Measurements from ENCODE around the gene PPP1R9A.

PPP1R9A gene

DNA sequence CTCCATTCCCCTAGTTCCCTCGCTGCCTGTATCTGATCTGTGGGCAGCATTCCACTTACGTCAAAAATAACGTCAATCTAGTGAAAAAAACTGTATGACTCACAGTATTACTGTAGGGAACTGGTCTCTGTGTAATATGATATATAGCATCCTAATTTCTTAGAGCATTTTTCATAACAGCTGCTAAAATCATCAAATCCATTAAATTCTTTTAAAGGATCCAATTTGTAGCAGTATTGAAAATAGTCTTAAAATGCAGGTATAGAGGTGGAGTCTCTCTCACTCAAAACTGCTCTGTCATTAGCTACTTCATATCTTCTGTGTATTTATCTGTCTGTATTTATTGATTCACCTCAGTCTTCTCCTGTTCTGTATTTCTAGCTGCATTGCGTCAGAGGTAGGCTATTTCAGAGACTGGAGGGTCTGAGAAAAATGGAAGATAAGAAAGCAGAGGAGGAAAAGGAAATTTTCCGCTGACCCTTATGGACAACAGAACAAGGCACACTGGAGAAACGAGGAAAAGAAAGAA lies 357.0 kb downstream of the PPP1R9A start:
- H3K4me2 ChIP-seq (ENCODE audit: low read length), result no peak overlapping the region

DNA sequence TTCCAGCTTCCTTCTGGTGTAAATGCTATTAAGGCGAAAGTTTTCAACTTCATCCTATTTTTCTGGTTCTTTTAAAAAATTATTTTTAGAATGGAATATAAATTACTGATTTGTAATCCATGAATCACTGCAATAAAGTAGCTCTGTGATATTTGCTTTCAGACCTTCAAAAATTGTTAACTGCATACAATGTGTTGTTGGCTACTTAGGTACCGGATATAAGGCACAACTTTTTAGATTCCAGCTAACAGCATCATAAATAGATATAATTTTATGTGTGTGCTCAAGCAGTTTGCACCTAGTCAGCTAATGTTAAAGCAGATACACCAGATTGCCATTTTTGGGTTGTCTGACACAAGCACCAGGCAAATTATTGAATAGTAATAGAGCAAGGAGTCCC lies 358.2 kb downstream of the PPP1R9A start:
- H3K4me3 ChIP-seq (ENCODE audit: low read length), result no peak overlapping the region
- H3K27ac ChIP-seq (ENCODE audit: low read depth, low read length), result no peak overlapping the region
- H3F3A ChIP-seq (ENCODE audit: control insufficient read depth, insufficient read depth), result no peaks in the 10 kb centered on the region
- H3K9me3 ChIP-seq (ENCODE audit: control insufficient read depth, insufficient read depth, low read length), result no peaks in the 10 kb centered on the region
- H3K4me2 ChIP-seq (ENCODE audit: low read length), result no peak overlapping the region
- no peaks in the 10 kb centered on the region for H3K36me3 ChIP-seq (ENCODE audit: control insufficient read depth, low read length)
- H3K27me3 ChIP-seq (ENCODE audit: control insufficient read depth, low read length), result no peaks in the 10 kb centered on the region
- no peaks in the 10 kb centered on the region for H3K79me2 ChIP-seq (ENCODE audit: control insufficient read depth, low read length)
- H4K20me1 ChIP-seq (ENCODE audit: control insufficient read depth, insufficient read depth, low read depth, low read length), result no peaks in the 10 kb centered on the region
- H3K4me1 ChIP-seq (ENCODE audit: control insufficient read depth, low read length), result no peaks in the 10 kb centered on the region
- no peaks in the 10 kb centered on the region; the same call in 1 of the 2 replicates for H3K9me2 ChIP-seq (replicated peaks; ENCODE audit: control insufficient read depth, low read length)
- TF ChIP-seq, protein P1, sequence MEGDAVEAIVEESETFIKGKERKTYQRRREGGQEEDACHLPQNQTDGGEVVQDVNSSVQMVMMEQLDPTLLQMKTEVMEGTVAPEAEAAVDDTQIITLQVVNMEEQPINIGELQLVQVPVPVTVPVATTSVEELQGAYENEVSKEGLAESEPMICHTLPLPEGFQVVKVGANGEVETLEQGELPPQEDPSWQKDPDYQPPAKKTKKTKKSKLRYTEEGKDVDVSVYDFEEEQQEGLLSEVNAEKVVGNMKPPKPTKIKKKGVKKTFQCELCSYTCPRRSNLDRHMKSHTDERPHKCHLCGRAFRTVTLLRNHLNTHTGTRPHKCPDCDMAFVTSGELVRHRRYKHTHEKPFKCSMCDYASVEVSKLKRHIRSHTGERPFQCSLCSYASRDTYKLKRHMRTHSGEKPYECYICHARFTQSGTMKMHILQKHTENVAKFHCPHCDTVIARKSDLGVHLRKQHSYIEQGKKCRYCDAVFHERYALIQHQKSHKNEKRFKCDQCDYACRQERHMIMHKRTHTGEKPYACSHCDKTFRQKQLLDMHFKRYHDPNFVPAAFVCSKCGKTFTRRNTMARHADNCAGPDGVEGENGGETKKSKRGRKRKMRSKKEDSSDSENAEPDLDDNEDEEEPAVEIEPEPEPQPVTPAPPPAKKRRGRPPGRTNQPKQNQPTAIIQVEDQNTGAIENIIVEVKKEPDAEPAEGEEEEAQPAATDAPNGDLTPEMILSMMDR (IDR thresholded peaks at IDR 0.05; ENCODE audit: low read depth, low read length, poor library complexity, severe bottlenecking), result no peak
- no peak for TF ChIP-seq EZH2phosphoT487 (IDR thresholded peaks at IDR 0.05; ENCODE audit: borderline replicate concordance, low read length)

More for the DNA sequence above, 357.0 kb downstream of the PPP1R9A start:
- no peaks in the 10 kb centered on the region for H3F3A ChIP-seq (ENCODE audit: control insufficient read depth, insufficient read depth)
- H3K9me3 ChIP-seq (ENCODE audit: control insufficient read depth, insufficient read depth, low read length), result no peaks in the 10 kb centered on the region
- H4K20me1 ChIP-seq (ENCODE audit: control insufficient read depth, insufficient read depth, low read depth, low read length), result no peaks in the 10 kb centered on the region
- H3K9me2 ChIP-seq (replicated peaks; ENCODE audit: control insufficient read depth, low read length), result no peaks in the 10 kb centered on the region; the same call in 1 of the 2 replicates
- H3K27me3 ChIP-seq (ENCODE audit: control insufficient read depth, low read length), result no peaks in the 10 kb centered on the region
- TF ChIP-seq, protein P1 (IDR thresholded peaks at IDR 0.05; ENCODE audit: low read depth, low read length, poor library complexity, severe bottlenecking), result no peak
- no peak for TF ChIP-seq EZH2phosphoT487 (IDR thresholded peaks at IDR 0.05; ENCODE audit: borderline replicate concordance, low read length)
- H3K27ac ChIP-seq (ENCODE audit: low read depth, low read length), result no peak overlapping the region
- H3K36me3 ChIP-seq (ENCODE audit: control insufficient read depth, low read length), result no peaks in the 10 kb centered on the region
- H3K4me3 ChIP-seq (ENCODE audit: low read length), result no peak overlapping the region
- no peaks in the 10 kb centered on the region for H3K4me1 ChIP-seq (ENCODE audit: control insufficient read depth, low read length)
- H3K79me2 ChIP-seq (ENCODE audit: control insufficient read depth, low read length), result no peaks in the 10 kb centered on the region

DNA sequence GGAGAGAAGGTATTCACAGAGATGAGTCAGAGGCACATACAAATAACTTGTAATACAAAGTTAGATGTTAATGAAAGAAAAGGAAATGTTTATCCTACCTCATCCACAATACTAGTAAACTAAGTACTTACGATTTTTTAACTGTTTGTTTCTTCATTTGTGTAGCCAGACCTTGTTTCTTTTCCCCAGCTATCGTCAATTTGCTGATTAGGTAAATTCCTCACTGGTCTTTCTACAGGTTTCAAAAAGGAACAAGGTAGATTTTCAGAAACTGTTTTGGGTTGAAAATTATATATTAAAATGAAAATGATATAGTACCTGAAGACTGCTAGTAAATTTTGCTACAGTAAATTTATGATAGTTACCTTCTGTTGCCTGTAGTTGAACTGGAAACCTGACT lies 360.4 kb downstream of the PPP1R9A start:
- H3K9me3 ChIP-seq (ENCODE audit: control insufficient read depth, insufficient read depth, low read length), result no peaks in the 10 kb centered on the region
- no peak overlapping the region for H3K4me2 ChIP-seq (ENCODE audit: low read length)
- H3K4me3 ChIP-seq (ENCODE audit: low read length), result no peak overlapping the region
- H3K9me2 ChIP-seq (replicated peaks; ENCODE audit: control insufficient read depth, low read length), result no peaks in the 10 kb centered on the region; the same call in 1 of the 2 replicates
- TF ChIP-seq, protein P1 (IDR thresholded peaks at IDR 0.05; ENCODE audit: low read depth, low read length, poor library complexity, severe bottlenecking), result no peak
- TF ChIP-seq EZH2phosphoT487 (IDR thresholded peaks at IDR 0.05; ENCODE audit: borderline replicate concordance, low read length), result no peak
- H3F3A ChIP-seq (ENCODE audit: control insufficient read depth, insufficient read depth), result no peaks in the 10 kb centered on the region
- H3K27ac ChIP-seq (ENCODE audit: low read depth, low read length), result no peak overlapping the region
- no peaks in the 10 kb centered on the region for H3K36me3 ChIP-seq (ENCODE audit: control insufficient read depth, low read length)
- no peaks in the 10 kb centered on the region for H4K20me1 ChIP-seq (ENCODE audit: control insufficient read depth, insufficient read depth, low read depth, low read length)
- no peaks in the 10 kb centered on the region for H3K4me1 ChIP-seq (ENCODE audit: control insufficient read depth, low read length)
- H3K27me3 ChIP-seq (ENCODE audit: control insufficient read depth, low read length), result no peaks in the 10 kb centered on the region
- no peaks in the 10 kb centered on the region for H3K79me2 ChIP-seq (ENCODE audit: control insufficient read depth, low read length)

Data from DOHH2 (cell line).